ENCODE measurements around the gene TMEM238L.

DNA sequence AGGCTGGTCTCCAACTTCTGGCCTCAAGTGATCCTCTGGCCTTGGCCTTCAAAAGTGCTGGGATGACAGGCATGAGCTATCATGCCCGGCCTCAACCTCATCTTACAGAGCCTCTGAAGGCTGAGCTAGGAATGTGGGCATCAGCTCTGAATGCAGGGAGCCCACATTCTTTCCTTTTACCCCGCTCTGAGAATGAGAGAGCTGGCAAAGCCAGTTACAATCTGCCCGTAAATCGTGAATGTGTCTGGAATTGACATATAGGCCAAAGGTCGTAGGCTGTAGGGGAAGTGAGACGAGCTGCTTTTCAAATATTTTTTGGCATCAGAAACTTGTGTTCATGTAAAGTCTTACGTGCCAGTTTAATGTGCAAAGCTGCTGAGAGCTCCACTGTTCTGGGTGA is 4.5 kb downstream of the TMEM238L start:
- TF ChIP-seq, protein P1, sequence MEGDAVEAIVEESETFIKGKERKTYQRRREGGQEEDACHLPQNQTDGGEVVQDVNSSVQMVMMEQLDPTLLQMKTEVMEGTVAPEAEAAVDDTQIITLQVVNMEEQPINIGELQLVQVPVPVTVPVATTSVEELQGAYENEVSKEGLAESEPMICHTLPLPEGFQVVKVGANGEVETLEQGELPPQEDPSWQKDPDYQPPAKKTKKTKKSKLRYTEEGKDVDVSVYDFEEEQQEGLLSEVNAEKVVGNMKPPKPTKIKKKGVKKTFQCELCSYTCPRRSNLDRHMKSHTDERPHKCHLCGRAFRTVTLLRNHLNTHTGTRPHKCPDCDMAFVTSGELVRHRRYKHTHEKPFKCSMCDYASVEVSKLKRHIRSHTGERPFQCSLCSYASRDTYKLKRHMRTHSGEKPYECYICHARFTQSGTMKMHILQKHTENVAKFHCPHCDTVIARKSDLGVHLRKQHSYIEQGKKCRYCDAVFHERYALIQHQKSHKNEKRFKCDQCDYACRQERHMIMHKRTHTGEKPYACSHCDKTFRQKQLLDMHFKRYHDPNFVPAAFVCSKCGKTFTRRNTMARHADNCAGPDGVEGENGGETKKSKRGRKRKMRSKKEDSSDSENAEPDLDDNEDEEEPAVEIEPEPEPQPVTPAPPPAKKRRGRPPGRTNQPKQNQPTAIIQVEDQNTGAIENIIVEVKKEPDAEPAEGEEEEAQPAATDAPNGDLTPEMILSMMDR (IDR thresholded peaks at IDR 0.05), result no peak
- no peak for TF ChIP-seq POLR2A (IDR thresholded peaks at IDR 0.05)
